ENCODE results near the gene STRN. TPM values are rescaled to one million over a fixed set of nuclear protein-coding genes. Genes with fewer than 3 reads are reported as not detected.

The STRN gene
- total RNA-seq, 2 donors from 2014 or later, result 15.0 to 32.3 TPM

GRCh38 chr2:36858551-36859365 lies 107.6 kb downstream of the STRN start:
- Histone ChIP-seq H3K27ac (no peak overlapping the region), H3K36me3 (no peaks in the 10 kb centered on the region), H3K4me3 (no peak overlapping the region), H3K4me1 (replicated peaks) (no peaks in the 10 kb centered on the region), H3K9me3 (no peaks in the 10 kb centered on the region), H3K27me3 (replicated peaks; ENCODE audit: insufficient read depth) (no peaks in the 10 kb centered on the region)
- intact Hi-C loops (cut with DNase I), result no loop called here
- DNase-seq (ENCODE audit: low spot score), result no peak
- TF ChIP-seq POLR2AphosphoS5 (IDR thresholded peaks at IDR 0.05), result no peak
- TF ChIP-seq, protein P1, sequence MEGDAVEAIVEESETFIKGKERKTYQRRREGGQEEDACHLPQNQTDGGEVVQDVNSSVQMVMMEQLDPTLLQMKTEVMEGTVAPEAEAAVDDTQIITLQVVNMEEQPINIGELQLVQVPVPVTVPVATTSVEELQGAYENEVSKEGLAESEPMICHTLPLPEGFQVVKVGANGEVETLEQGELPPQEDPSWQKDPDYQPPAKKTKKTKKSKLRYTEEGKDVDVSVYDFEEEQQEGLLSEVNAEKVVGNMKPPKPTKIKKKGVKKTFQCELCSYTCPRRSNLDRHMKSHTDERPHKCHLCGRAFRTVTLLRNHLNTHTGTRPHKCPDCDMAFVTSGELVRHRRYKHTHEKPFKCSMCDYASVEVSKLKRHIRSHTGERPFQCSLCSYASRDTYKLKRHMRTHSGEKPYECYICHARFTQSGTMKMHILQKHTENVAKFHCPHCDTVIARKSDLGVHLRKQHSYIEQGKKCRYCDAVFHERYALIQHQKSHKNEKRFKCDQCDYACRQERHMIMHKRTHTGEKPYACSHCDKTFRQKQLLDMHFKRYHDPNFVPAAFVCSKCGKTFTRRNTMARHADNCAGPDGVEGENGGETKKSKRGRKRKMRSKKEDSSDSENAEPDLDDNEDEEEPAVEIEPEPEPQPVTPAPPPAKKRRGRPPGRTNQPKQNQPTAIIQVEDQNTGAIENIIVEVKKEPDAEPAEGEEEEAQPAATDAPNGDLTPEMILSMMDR (IDR thresholded peaks at IDR 0.05), result no peak
- no peak for TF ChIP-seq POLR2A (IDR thresholded peaks at IDR 0.05)

DNA sequence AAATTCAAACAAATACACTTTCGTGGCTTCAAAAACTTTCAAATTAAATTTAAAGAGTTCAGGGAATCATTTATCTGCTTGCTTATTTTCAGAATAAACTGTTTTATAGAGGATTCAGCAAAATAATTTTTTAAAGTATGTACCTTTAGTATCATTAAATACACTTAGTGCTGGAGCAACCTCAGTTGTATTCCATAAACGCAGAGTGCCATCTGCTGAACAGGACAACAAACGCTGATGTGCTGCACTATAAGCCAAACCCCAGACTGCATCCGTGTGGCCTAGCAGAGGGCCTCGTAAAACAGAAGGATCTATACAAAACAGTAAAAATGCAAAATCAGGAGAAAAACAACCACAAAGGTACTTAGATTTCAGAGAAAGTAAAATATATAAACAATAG lies 108.6 kb downstream of the STRN start:
- 58% methylated on average over 5 of the region's 5 CpGs for WGBS
- Histone ChIP-seq H3K27me3 (replicated peaks; ENCODE audit: insufficient read depth) (no peaks in the 10 kb centered on the region), H3K4me3 (no peak overlapping the region), H3K4me1 (replicated peaks) (no peaks in the 10 kb centered on the region), H3K9me3 (no peaks in the 10 kb centered on the region), H3K27ac (no peak overlapping the region), H3K36me3 (no peaks in the 10 kb centered on the region)
- intact Hi-C loops (cut with DNase I), result no loop called here
- no peak for TF ChIP-seq POLR2AphosphoS5 (IDR thresholded peaks at IDR 0.05)
- TF ChIP-seq, protein P1 (IDR thresholded peaks at IDR 0.05), result peak in 1 of 4 experiments; percentile 46
- peak; percentile 40 for DNase-seq (ENCODE audit: low spot score)

DNA sequence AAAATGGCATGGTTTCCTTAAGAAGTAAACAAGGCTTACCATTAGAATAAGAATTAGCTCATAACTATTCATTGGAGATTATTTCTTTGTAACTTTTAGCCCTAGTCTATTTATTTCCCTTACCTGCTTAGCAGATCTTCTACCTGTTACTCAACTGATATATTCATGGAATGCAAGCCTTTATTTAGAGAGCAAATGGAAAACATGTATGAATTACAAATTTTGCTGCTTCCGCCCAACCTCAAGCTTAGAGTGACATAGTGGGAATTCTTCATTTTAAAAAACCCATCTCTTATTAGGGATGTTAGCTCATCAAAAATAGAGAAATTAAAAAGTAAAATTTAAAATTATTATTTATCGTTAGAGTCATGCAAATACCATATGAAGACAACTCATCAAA lies 110.9 kb downstream of the STRN start:
- no peaks in the 10 kb centered on the region for H3K36me3 ChIP-seq
- 95% methylated on average over 2 of the region's 2 CpGs for WGBS
- intact Hi-C loops (cut with DNase I), result no loop called here
- H3K9me3 ChIP-seq, result no peaks in the 10 kb centered on the region
- no peak overlapping the region for H3K27ac ChIP-seq
- H3K4me1 ChIP-seq (replicated peaks), result no peaks in the 10 kb centered on the region
- no peaks in the 10 kb centered on the region for H3K27me3 ChIP-seq (replicated peaks; ENCODE audit: insufficient read depth)
- TF ChIP-seq POLR2A (IDR thresholded peaks at IDR 0.05), result no peak
- TF ChIP-seq POLR2AphosphoS5 (IDR thresholded peaks at IDR 0.05), result no peak
- TF ChIP-seq, protein P1 (IDR thresholded peaks at IDR 0.05), result no peak
- no peak for DNase-seq (ENCODE audit: low spot score)
- no peak overlapping the region for H3K4me3 ChIP-seq

GRCh38 chr2:36854241-36854640 lies 112.1 kb downstream of the STRN start:
- no peak for TF ChIP-seq POLR2A (IDR thresholded peaks at IDR 0.05)
- Histone ChIP-seq H3K27ac (no peak overlapping the region), H3K27me3 (replicated peaks; ENCODE audit: insufficient read depth) (no peaks in the 10 kb centered on the region), H3K36me3 (no peaks in the 10 kb centered on the region), H3K4me1 (replicated peaks) (no peaks in the 10 kb centered on the region), H3K9me3 (no peaks in the 10 kb centered on the region), H3K4me3 (no peak overlapping the region)
- intact Hi-C loops (cut with DNase I), result no loop called here
- WGBS, result 54% methylated on average over 2 of the region's 2 CpGs
- DNase-seq (ENCODE audit: low spot score), result no peak

DNA sequence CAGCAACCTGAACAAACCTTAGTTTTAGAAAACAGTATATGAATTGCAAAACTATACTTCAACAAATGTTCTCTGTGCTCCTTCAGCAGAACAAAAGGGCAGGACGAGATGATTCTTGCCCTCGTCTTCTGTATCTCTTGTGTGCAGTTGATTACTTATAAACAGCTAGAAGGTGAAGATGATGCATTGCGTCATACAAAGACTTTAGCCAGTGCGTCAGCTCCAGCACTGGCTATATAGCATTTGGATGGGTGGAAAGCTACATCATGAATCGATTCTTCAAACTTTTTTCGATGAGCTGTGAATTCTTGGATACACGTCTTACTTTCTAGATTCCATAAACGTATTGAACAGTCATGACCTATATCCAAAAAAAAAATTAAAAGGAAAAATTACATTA lies 117.1 kb downstream of the STRN start:
- H3K9me3 ChIP-seq, result no peaks in the 10 kb centered on the region
- intact Hi-C loops (cut with DNase I), result no loop called here
- no peak for TF ChIP-seq POLR2A (IDR thresholded peaks at IDR 0.05)
- TF ChIP-seq, protein P1 (IDR thresholded peaks at IDR 0.05), result no peak
- TF ChIP-seq POLR2AphosphoS5 (IDR thresholded peaks at IDR 0.05), result no peak
- 96% methylated on average over 8 of the region's 8 CpGs for WGBS
- no peak overlapping the region for H3K4me3 ChIP-seq
- no peak for DNase-seq (ENCODE audit: low spot score)
- H3K27ac ChIP-seq, result no peak overlapping the region
- H3K36me3 ChIP-seq, result no peaks in the 10 kb centered on the region
- H3K27me3 ChIP-seq (replicated peaks; ENCODE audit: insufficient read depth), result no peaks in the 10 kb centered on the region
- no peaks in the 10 kb centered on the region for H3K4me1 ChIP-seq (replicated peaks)

Measured in prostate gland (tissue), 2 donors.